Measurements from ENCODE around the gene TECTB.

Gene TECTB

DNA sequence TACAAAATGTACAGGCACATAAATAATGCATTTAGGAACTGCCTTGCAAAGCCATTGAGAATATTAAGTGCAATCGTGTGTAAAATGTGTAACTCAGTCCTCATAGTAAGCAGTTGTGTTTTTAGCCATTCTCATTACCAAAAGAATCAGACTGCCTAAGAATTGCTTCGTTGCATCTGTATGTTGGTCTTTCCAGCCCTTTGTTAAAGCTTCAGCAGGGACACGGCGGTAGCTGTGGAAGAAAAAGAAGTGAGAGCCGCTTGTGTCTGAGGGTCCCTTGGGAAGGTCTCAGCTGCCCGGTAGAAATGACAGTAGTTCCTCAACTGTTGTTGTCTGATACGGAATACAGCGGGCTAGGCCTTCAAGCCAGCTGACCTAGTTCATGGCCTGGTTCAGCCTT is 67.9 kb downstream of the TECTB start:
- Histone ChIP-seq H3K9me3 (ENCODE audit: control insufficient read depth in 1 of 2, low read length in 2 of 2) (no peaks in the 10 kb centered on the region), H3K27me3 (ENCODE audit: low read depth, low read length) (no peaks in the 10 kb centered on the region), H3K4me1 (ENCODE audit: control insufficient read depth in 1 of 2, insufficient read depth in 2 of 2, low read length in 2 of 2) (no peaks in the 10 kb centered on the region), H3K36me3 (ENCODE audit: control insufficient read depth in 1 of 2, insufficient read depth in 2 of 2, low read length in 2 of 2) (no peaks in the 10 kb centered on the region), H3K27ac (ENCODE audit: low read length) (no peak overlapping the region), H3K4me3 (ENCODE audit: low read depth in 1 of 2, low read length in 2 of 2) (no peak overlapping the region)

DNA sequence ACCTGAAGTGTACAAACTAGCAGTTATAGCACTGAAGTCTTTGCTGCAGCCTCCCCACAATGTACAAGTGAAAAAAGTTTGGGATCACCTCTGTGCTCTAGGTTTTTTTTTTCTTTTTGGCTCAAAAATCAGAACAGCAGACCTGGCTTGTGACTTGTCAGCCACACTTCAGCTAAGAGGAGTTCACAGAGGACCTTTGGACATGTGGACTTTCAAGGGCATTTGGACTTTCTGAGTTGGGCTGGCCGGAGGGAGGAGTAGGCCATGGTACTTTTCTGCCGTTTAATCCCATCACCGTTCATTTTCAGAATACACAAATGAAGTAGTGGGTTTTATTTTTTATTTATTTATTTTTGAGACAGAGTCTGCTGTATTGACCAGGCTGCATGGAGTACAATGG is 68.8 kb downstream of the TECTB start:
- Histone ChIP-seq H3K36me3 (ENCODE audit: control insufficient read depth in 1 of 2, insufficient read depth in 2 of 2, low read length in 2 of 2) (no peaks in the 10 kb centered on the region), H3K27me3 (ENCODE audit: low read depth, low read length) (no peaks in the 10 kb centered on the region), H3K4me1 (ENCODE audit: control insufficient read depth in 1 of 2, insufficient read depth in 2 of 2, low read length in 2 of 2) (no peaks in the 10 kb centered on the region), H3K27ac (ENCODE audit: low read length) (no peak overlapping the region), H3K9me3 (ENCODE audit: control insufficient read depth in 1 of 2, low read length in 2 of 2) (no peaks in the 10 kb centered on the region), H3K4me3 (ENCODE audit: low read depth in 1 of 2, low read length in 2 of 2) (no peak overlapping the region)

DNA sequence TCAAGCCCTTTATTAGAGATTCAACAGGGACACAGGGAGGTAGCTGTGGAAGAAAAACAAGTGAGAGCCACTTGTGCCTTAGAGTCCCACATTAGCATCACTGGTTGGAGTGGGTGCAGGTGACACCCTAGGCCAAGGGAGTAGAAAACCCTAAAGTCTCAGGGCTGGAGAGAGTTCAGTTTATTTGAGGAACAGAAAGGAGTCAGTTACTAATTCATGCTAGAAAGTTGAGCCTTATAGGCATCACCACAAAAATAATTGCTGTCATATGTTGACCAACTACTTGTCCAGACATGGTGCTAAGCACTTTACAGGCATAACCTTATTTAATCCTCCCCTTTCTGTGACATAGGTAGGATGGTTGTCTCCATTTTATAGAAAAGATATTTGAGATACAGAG is 69.8 kb downstream of the TECTB start:
- no peaks in the 10 kb centered on the region for H3K4me1 ChIP-seq (ENCODE audit: control insufficient read depth in 1 of 2, insufficient read depth in 2 of 2, low read length in 2 of 2)
- no peak overlapping the region for H3K27ac ChIP-seq (ENCODE audit: low read length)
- H3K27me3 ChIP-seq (ENCODE audit: low read depth, low read length) = no peaks in the 10 kb centered on the region
- H3K9me3 ChIP-seq (ENCODE audit: control insufficient read depth in 1 of 2, low read length in 2 of 2) = no peaks in the 10 kb centered on the region
- H3K36me3 ChIP-seq (ENCODE audit: control insufficient read depth in 1 of 2, insufficient read depth in 2 of 2, low read length in 2 of 2) = no peaks in the 10 kb centered on the region
- H3K4me3 ChIP-seq (ENCODE audit: low read depth in 1 of 2, low read length in 2 of 2) = no peak overlapping the region
